SW 1271 (cell line): ENCODE data around the gene SPINK9.

ENCODE experiments used
- DNase-seq, 2 experiments: peaks; one replicate each; lab custom pipeline; 2025; lab: John Stamatoyannopoulos, UW

SPINK9 gene

DNA sequence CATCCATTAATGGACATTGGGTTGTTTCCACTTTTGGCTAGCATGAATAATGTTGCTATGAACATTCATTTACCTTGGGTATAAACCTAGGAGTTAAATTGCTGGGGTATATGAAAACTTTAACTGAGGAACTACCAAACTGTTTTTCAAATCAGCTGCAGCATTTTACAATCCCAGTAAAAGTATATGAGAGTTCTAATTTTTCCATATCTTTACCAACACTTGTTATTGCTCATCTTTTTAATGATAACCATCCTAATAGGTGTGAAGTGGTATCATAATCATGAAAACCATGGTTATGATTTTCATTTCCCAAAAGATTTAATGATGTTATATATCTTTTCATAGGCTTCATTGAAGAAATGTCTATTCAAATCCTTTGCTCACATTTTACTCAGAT is 32.9 kb downstream of the SPINK9 start:
- DNase-seq, result no peak

DNA sequence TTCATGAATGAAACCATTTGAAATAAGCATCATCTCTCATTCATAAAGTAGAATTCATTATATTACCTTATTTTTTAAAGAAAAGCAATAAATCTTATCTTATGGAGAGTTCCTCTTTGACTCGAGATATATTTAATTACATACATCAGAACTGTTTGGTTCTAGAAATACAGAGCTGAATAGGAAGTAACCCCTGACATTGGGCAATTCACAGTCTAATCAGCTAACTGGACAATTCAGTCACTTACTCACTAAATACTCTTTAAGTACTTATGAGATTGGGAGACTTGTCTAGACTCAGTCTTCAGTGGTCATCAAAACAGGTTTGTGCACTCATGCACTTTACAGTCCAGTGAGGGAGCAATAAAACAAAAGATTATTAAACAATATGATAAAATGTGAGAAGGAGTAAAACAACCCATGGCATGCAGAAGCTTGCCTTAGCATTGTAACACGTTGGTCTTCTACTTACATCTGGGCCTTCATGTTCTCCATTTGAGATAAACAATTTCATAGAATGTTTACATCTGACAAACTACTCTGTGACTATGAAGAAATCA is 36.9 kb downstream of the SPINK9 start:
- no peak for DNase-seq

DNA sequence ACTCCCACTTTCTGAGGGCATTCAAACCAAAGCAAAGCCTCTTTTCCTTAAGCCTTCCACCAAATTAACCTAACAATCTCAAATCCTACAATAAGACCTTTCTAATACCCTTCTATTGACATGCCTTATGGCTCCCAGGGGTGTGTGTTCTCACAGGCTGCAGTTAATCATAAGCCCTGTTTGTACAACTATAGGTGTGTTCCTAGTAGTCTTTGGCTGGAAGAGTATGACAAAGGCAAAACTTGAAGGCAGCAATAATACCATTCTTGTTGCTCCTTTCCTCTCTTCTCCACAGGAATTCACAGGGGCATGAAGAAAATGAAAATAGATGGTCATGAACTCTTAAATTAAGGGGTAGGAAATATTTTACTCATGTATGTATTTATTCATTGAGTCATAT is 37.5 kb downstream of the SPINK9 start:
- no peak for DNase-seq

DNA sequence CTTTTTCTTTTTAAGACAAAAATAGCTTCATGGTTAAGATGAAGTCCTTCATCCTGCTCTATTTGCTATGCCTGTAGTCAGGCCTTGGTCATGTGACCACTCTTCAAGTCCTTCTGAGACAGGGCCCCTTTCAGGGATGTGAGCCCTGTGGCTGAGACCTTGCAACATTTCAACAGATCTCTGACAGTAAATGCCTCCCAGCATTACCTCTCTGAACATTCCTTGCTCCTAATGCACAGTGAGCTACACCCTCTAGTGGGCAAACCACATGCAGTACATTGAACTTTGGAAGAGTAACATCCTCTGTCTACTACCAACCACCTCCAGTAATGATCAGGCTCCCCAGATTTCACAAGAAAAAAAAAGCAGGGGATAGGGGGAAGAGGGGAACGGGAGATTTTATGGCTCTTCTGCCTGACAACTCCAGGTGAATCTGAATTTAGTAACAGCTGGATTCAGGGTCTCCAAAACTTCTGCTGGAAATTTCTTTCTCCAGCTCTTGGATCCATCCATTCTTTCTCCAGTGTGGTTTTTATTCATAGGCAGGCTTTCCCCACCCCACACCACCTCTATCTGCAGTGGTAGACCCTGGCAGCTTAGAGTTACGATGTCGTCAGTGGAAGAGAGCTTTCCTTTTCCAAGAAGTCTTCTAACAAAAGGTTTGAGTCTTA is 39.5 kb downstream of the SPINK9 start:
- DNase-seq, result peak in 1 of 2 experiments; percentile 65

DNA sequence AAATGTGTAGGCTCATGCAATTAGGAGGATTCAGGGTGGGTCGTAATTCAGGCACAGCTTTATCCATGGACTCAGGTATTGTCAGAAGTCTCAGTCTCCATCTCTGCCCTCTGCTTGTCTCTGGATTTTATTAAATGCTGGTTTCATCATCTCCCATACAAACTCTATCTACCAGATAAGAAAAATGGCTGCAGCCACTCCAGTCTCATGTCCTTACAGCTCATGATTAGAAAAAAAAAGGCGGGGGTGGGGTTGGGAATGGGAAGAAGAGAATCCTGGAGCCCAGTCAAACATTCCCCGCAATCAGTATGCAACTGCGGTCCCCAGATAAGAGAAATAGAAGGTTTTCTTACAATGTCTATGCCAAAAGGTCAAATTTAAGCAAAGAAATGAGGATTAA is 40.8 kb downstream of the SPINK9 start:
- DNase-seq, result no peak

DNA sequence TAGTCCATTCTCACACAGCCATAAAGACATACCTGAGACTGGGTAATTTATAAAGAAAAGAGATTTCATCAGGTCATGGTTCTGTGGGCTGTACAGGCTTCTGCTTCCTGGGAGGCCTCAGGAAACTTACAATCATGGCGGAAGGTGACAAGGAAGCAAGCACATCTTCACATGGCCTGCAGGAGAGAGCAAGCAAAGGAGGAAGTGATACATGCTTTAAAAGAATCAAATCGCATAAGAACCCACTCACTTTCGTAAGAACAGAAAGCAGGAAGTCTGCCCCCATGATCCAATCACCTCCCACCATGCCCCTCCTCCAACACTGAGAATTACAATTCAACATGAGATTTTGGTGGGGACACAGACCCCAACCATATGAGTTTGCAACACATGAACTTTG is 43.3 kb downstream of the SPINK9 start:
- DNase-seq, result no peak

DNA sequence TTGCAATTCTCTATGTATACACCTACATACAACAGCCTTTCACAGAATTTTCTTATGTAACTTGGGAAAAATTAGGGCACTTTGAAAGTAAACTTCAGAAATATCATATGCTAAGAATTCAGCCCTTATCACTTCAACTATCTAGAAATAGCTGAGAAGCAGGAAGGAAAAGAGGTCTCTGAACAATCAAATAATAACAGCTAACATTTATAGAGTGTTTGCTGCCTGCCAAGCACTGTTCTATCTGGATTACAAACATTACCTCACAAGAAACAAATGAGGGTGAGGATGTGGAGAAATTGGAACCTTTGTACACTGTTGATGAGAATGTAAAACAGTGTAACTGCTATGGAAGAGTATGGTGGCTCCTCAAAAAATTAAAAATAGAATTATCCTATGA is 44.0 kb downstream of the SPINK9 start:
- DNase-seq, result no peak

DNA sequence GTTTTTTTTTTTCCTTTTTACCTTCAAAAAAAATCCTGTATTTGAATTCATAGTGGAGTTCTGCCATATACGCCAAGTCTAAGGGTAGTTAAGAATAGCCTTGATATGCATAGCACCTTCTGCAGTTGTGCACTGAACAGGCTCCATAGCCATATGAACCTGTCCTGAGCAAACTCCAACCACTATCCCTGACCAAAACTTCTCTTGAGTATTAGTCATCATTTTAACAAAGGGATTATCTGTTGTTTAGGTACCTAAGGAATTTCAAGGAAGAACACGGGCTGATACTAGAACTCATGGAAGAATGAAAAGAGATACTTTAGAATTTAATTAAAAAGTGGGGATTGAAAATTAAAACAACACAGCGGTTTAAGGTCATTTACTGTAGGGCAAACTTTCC is 46.5 kb downstream of the SPINK9 start:
- no peak for DNase-seq

DNA sequence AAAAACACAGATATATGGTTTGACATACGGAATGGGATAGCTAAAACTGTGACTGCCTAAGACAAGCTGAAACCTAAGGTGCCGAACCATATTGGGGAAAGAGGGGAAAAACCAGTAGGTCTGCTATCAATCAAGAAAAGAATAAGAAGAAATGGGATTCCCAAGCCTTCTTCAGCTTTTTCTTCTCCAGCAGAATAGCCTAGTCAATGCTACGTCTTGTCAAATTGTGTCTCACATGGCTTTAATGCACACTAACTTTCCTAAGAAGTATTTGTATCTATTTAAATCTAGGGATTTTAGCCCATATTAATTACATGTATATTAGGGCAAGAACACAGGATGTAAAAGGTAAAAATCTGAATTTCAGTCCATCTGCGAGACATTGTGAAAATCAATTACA is 47.6 kb downstream of the SPINK9 start:
- DNase-seq, result no peak

DNA sequence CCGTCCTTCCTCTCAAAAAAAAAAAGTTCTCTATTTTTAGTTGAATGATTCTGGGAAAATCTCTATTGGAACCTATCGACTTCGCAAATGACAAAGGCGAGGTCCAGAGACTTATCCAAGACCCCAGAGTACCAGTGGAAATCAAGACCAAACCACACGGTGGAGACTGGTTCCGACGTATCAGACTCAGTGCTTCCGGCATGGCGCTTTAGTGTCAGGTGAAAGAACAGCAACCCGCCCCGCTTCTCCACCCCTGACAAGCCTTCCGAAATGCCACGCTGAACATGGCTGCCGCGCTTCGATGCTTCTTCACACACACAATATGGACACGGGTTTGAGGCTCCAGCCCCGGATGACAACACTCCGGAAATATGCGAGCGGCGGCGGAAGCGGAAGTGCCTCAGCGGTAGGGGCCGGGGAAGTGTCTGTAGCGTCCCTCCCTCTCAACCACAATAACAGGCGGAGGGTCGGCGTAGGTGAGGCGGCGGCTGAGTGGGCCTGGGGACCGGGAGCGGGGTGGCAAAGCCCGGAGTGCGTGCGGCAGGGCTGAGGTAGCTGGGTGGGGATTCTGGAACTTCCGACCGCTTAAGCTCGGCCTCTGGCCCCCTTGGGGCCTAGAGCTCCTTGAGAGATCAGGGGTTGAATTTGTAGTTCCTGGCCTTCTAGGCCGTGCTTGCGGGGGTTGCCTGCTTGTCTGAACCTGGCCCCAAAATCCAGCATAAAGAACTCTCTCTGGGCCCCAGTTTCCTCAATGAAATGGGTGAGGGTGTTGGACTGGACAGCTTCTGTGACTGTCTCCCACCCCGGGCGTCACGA is 48.4 kb downstream of the SPINK9 start, which contains the start of gene FBXO38:
FBXO38 (plus strand) TSS at position 395 of the 816 bp plus-strand sequence. CDS start 10,819 bp downstream, outside the sequence.
- DNase-seq, result peak; percentile 95 to 98

DNA sequence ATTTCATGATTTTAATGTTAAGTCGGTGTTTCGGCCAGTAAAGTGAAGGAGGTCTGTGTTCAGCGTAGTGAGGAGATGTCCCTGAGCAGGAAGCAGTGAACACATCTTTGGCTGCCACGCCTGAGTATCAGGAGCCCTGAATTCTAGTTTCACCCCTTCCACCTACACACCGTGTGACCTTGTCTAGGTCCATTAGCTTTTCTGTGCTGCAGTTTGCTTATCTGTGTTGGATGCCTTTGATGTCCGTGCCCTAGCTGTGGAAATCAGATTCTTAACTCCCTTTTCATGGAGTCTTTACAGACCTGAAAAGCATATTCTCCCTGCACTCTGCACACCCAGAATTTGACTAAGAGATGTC is 49.0 kb downstream of the SPINK9 start:
- DNase-seq, result peak in 1 of 2 experiments; percentile 14

DNA sequence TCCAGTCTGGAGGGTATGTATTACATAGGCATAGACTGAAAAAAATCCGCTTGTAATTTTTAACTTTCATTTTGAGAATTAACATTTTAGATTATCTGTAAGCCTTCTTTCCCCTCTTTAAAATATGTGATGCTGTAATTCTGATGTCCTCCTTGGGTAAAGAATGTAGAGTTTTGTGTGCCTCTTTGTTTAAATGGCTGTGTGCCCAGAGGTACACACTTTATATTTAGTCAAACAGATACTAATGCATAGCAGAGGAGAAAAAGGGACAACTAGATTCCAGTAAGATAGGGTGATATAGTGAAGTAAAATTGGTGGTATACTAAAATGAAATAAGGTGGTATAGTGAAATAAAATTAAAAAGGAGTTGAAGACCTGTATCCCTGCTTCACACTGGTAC is 49.7 kb downstream of the SPINK9 start:
- DNase-seq, result no peak

DNA sequence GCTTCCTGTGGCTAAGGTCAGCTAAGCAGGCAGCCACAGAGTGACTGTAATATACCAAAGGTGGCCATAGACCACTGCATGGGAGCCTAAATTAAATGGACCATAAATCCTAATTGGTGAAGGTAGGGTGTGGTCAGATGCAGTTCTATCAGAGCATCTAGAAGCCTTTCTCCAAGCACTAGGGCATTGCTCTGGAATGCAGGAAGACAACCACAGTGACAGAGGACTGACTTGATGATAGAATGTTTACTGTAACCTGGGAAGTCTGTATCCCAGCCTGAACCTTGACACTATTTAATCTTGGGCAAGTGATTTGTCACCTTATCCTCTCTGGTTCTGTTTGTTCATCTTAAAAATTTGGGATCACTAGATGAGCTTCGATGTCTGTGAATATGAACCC is 50.7 kb downstream of the SPINK9 start:
- DNase-seq, result no peak

DNA sequence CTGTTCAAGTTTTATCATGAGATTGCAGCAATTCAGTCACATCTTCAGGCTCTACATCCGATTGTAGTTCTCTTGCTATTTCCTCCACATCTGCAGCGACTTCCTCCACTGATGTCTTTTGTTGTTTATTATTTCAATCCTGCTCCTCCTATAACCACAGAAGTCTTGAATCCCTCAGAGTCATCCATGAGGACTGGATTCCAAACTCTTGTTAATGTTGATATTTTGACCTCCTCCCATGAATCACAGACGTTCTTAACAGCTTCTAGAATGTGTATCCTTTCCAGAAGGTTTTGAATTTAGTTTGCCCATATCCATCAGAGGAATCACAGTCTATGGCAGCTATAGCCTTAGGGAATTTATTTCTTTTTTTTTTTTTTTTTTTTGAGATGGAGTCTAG is 52.0 kb downstream of the SPINK9 start:
- DNase-seq, result no peak

DNA sequence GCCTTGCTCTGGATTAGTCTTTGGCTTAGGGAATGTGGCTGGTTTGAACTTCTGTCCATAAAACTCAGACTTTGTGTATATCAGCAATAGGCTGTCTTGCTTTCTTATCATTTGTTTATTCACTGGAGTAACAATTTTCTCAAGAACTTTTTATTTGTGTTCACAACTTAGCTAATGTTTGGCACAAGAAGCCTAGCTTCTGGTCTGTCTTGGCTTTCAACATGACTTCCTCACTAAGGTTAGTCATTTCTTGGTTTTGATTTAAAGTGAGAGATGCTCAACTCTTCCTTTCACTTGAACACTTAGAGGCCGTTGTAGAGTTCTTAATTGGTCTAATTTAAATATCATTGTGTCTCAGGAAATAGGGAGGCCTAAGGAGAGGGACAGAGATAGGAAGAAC is 53.3 kb downstream of the SPINK9 start:
- DNase-seq, result no peak
